Measurements from ENCODE around the gene OAF. TPM values are rescaled to one million over a fixed set of nuclear protein-coding genes. Genes with fewer than 3 reads are reported as not detected.

The OAF gene
- total RNA-seq, 1 donor from 2014 or later = 183 TPM

Other genes starting within 250 kb of the OAF start
- gene TRIM29, start 72.9 kb upstream of the OAF start, total RNA-seq = 33.2 TPM
- gene POU2F3, start 29.1 kb downstream of the OAF start, total RNA-seq = not detected
- gene TLCD5, start 114.3 kb downstream of the OAF start, total RNA-seq = 13.1 TPM
- gene ARHGEF12, start 125.4 kb downstream of the OAF start, total RNA-seq = 145 TPM